ENCODE results near the gene OR51B2. TPM values are rescaled to one million over a fixed set of nuclear protein-coding genes. Genes with fewer than 3 reads are reported as not detected.

The OR51B2 gene
- total and polyA plus RNA-seq, 9 donors, result 0.27 to 1.7 (median 0.38) TPM; not detected in 4

DNA sequence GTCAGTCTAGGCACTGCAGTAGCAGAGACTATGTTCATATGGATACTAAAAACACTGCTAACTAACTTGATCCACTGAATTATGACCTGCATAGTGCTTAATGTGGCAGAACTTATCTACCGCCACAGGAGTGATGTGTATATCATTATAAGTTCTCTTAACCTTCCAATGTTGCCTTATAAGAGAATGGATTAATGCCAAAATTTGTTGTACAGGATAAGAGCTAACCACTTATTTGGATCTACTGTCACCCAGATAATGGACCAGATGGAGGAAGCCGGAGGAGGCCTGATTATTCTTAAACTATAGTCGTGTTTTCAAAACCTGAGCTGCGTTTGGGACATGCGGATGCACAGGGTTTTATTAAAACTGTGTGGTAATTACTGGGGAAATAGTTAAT is 20.5 kb downstream of the OR51B2 start:
- Histone ChIP-seq H3K9me3 (no peaks in the 10 kb centered on the region), H3K27me3 (no peaks in the 10 kb centered on the region), H3K4me3 (no peak overlapping the region), H3K27ac (no peak overlapping the region), H3K4me1 (ENCODE audit: insufficient read depth) (no peaks in the 10 kb centered on the region), H3K36me3 (no peaks in the 10 kb centered on the region)
- no peak for TF ChIP-seq EP300 (IDR thresholded peaks at IDR 0.05)
- TF ChIP-seq POLR2A (IDR thresholded peaks at IDR 0.05), result no peak
- TF ChIP-seq, protein P1, sequence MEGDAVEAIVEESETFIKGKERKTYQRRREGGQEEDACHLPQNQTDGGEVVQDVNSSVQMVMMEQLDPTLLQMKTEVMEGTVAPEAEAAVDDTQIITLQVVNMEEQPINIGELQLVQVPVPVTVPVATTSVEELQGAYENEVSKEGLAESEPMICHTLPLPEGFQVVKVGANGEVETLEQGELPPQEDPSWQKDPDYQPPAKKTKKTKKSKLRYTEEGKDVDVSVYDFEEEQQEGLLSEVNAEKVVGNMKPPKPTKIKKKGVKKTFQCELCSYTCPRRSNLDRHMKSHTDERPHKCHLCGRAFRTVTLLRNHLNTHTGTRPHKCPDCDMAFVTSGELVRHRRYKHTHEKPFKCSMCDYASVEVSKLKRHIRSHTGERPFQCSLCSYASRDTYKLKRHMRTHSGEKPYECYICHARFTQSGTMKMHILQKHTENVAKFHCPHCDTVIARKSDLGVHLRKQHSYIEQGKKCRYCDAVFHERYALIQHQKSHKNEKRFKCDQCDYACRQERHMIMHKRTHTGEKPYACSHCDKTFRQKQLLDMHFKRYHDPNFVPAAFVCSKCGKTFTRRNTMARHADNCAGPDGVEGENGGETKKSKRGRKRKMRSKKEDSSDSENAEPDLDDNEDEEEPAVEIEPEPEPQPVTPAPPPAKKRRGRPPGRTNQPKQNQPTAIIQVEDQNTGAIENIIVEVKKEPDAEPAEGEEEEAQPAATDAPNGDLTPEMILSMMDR (IDR thresholded peaks at IDR 0.05), result no peak
- DNase-seq, result no peak
- WGBS, 3 donors, result 50 to 57% (median 54%) methylated on average over 5 of the region's 5 CpGs
- intact Hi-C loops (cut with DNase I), result no loop called here

DNA sequence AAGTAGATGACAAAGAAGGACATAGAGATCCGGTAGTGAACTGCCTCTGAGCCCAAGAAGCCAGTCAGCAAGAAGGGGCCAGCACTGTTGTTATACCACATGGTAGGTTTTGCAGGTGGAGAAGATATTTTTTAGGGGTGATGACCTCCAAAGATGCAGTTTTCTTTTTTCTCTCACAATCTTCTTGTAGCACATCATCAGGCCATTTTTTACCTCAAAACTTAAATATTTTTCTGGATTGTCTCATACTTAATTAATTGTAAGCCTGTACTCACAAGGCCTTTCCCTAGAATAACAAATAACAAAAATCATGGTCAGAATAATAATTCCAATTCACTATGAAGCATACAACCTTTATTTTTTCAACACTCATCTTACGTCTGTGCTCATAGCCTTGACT is 22.3 kb downstream of the OR51B2 start, which contains the start of gene OR51B4:
Gene OR51B4 (minus strand): TSS at position 101 of the 400 bp plus-strand sequence. CDS start 0 bp downstream, at position 101.
- Histone ChIP-seq H3K27me3 (no peaks in the 10 kb centered on the region), H3K4me1 (ENCODE audit: insufficient read depth) (no peaks in the 10 kb centered on the region), H3K27ac (no peak within 1 kb of the TSS), H3K9me3 (no peaks in the 10 kb centered on the region), H3K36me3 (no peaks in the 10 kb centered on the region), H3K4me3 (no peak within 1 kb of the TSS)
- WGBS, 3 donors, result 78 to 93% (median 91%) methylated on average over 2 of the region's 2 CpGs
- no peak for TF ChIP-seq EP300 (IDR thresholded peaks at IDR 0.05)
- TF ChIP-seq, protein P1 (IDR thresholded peaks at IDR 0.05), result no peak
- intact Hi-C loops (cut with DNase I), result no loop called here
- DNase-seq, result no peak

DNA sequence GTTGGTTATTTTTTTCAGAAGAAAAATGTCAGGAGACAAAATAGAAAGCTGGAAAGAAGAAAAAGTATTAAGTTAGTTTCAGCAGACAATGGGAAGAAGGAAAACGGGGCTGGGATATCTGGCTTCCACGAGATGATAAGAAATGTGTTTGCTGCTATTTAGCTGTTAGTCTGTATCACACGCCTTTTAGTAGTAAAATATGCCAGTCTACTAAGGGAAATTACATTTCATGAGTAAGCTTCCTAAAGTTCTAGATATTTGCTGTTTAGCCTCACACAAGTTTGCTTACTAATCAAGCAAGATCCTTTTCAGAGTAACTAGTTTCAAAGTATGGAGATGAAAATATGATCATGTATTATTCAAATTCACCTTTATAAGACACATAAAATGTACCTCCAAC is 23.8 kb downstream of the OR51B2 start:
- TF ChIP-seq, protein P1 (IDR thresholded peaks at IDR 0.05), result no peak
- TF ChIP-seq POLR2A (IDR thresholded peaks at IDR 0.05), result no peak
- no peaks in the 10 kb centered on the region for H3K9me3 ChIP-seq
- no peak overlapping the region for H3K27ac ChIP-seq
- H3K4me1 ChIP-seq (ENCODE audit: insufficient read depth), result no peaks in the 10 kb centered on the region
- 5 to 11% (median 5%) methylated on average over 3 of the region's 3 CpGs for WGBS, 3 donors
- H3K27me3 ChIP-seq, result no peaks in the 10 kb centered on the region
- intact Hi-C loops (cut with DNase I), result no loop called here
- no peaks in the 10 kb centered on the region for H3K36me3 ChIP-seq
- DNase-seq, result no peak
- no peak overlapping the region for H3K4me3 ChIP-seq

DNA sequence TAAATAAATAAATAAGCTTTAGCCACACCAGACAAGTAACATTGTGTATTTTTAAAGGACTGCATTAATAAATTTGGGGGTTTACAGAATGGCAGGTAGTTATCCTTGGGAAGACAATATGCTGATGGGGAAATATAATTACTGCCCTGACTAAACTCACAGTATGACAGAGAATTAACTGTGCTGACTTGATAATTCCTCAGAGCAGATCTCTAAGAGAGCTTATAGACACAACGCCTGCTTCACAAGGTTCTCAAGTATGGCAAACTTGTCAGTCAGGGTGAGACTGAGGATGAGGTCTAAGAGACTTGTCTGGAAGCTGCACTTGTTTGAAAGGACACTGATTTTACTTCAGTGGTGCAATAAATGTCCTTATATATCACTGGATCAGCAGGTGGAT is 25.6 kb downstream of the OR51B2 start:
- no peak for TF ChIP-seq EP300 (IDR thresholded peaks at IDR 0.05)
- TF ChIP-seq, protein P1 (IDR thresholded peaks at IDR 0.05), result no peak
- no peak for TF ChIP-seq POLR2A (IDR thresholded peaks at IDR 0.05)
- no peaks in the 10 kb centered on the region for H3K9me3 ChIP-seq
- DNase-seq, result no peak
- H3K27ac ChIP-seq, result no peak overlapping the region
- 0 to 54% (median 3%) methylated on average over 1 of the region's 1 CpG for WGBS, 3 donors
- H3K27me3 ChIP-seq, result no peaks in the 10 kb centered on the region
- no peak overlapping the region for H3K4me3 ChIP-seq
- H3K4me1 ChIP-seq (ENCODE audit: insufficient read depth), result no peaks in the 10 kb centered on the region
- H3K36me3 ChIP-seq, result no peaks in the 10 kb centered on the region
- intact Hi-C loops (cut with DNase I), result no loop called here

Measured in ovary (tissue), 9 donors.